Islet precursor cell (in vitro differentiated cells): ENCODE measurements around the gene CDC23.
"Not testable (repeated sequence)": the region's sequence is repeated elsewhere in the genome, so short reads cannot be mapped to it uniquely, and the experiment has no call there.

Source experiments
- DNase-seq: peaks from one replicate; pipeline ENCODE4 v3.0.0-alpha.2; 2018

CDC23 gene

DNA sequence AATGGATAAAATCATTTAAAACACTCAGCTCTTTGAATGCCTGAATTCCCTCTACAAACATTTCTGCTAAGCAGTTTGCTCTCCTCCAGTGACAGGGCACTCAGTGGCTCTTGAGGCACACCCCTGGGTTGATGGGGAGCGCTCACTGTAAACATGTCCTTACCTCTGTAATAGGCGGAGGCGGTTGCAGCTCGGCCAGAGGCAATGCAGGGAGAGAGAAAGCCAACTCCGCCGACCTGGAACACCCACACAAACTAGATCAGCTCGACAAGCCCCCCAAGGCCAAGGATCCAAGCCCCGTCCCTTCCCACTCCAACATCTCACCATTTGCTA, 329 bp downstream of the CDC23 start:
- no peak for DNase-seq

- no peak for DNase-seq
Measured at GRCh38 chr5:138210985-138211384, 2.1 kb downstream of the CDC23 start.

GRCh38 chr5:138193859-138194258, 19.3 kb downstream of the CDC23 start:
- DNase-seq, result not testable (repeated sequence)

- DNase-seq, result no peak
Measured at GRCh38 chr5:138192826-138193225, 20.3 kb downstream of the CDC23 start.

GRCh38 chr5:138188626-138189025, 24.5 kb downstream of the CDC23 start:
- DNase-seq, result no peak

- DNase-seq, result no peak
Measured at GRCh38 chr5:138186002-138186447, 27.1 kb downstream of the CDC23 start.

GRCh38 chr5:138182808-138183207, 30.3 kb downstream of the CDC23 start:
- DNase-seq, result no peak

DNA sequence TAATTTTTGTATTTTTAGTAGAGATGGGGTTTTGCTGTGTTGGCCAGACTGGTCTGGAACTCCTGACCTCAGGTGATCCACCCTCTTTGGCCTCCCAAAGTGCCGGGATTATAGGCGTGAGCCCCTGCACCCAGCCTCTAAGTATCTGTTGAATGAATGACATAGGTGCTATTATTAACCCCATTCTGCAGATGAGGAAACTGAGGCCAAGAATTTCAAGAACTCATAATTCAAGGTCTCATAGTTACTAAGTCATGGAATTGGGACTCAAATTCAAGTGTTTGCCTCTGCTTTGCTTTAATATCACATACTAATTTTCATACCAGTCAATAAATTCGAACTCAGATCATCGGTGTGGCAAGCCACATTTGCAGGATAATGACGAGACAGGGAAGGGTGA, 32.3 kb downstream of the CDC23 start:
- DNase-seq, result no peak

GRCh38 chr5:138180183-138180782, 32.8 kb downstream of the CDC23 start:
- no peak for DNase-seq

DNA sequence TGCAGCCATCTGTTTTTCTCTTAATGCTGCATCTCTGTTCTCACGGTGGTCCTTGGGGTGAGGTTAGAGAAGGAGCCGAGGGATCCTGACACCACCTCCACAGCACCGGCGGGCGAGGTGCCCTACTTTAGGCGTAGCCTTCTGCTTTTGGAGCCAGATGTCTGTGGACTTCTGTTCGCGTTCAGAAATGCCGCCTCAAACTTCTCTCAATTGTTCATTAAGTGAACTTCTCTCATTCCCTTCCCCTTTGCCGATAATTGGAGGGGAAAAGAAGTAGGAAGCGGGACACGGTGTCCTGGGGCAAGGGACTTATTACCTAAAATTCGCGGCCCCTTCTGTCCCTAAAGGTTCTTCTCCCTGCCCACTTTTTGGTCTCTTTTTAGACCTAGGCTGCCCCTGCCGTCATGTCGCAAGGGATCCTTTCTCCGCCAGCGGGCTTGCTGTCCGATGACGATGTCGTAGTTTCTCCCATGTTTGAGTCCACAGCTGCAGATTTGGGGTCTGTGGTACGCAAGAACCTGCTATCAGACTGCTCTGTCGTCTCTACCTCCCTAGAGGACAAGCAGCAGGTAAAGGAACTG, 33.8 kb downstream of the CDC23 start:
- peak; percentile 56 for DNase-seq

DNA sequence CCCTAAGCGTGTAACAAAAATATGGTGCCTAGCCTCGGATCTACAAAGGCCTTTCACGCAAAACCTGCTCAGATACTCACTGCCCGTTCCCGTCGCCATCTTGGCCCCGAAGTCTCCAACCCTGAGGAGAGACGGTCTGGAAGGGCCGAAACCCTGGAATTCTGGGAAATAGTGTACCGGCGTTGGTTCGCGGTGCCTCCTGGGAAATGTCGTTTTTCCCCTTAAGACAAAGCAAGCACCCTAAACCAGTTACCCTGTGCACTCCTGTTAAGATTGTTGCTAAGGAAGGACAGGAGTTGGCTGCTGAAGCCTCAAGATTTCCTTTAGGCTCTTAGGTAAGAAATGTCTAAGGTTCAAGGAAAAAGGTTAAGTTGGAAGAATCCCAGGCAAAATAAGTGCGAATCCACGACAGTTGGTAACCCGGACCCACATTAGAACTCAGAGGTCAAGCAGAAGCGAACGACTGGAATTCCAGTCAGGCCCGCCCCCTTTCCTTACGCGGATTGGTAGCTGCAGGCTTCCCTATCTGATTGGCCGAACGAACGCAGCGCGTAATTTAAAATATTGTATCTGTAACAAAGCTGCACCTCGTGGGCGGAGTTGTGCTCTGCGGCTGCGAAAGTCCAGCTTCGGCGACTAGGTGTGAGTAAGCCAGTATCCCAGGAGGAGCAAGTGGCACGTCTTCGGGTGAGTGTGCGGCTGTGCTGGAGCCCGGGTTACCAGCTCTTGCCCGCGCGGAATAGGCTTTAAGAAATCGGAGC, 34.4 kb downstream of the CDC23 start, which contains the start of the genes BRD8 and KIF20A:
Gene BRD8 (minus strand): TSS at position 115 of the 761 bp plus-strand sequence. CDS start 16 bp downstream, at position 99.
Gene KIF20A (plus strand): TSS at position 597 of the 761 bp plus-strand sequence. CDS start 569 bp downstream, outside the sequence.
- peak; percentile 99 for DNase-seq

GRCh38 chr5:138177941-138178515, 35.1 kb downstream of the CDC23 start:
- DNase-seq, result no peak

GRCh38 chr5:138170299-138170698, 42.8 kb downstream of the CDC23 start:
- DNase-seq, result no peak

DNA sequence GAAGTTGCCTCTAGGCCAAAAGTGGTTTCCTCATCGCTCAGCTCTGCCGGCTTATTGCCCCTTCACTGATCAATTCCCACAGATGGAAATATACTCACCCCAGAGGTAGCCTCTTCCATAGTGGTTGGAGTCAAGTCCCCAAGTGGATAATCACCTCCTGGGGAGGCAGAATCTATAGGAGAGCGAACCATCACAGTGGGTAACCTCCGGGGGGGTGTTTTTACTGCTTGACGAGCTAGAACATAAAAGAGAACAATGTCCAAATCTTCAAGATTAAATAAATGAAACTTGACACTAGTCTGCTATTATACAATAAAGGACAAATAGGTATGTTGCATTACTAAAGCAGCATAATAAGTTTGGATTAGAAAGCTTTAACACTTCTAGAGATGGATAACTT, 44.0 kb downstream of the CDC23 start:
- DNase-seq, result no peak

GRCh38 chr5:138163721-138164120, 49.4 kb downstream of the CDC23 start:
- DNase-seq, result no peak

DNA sequence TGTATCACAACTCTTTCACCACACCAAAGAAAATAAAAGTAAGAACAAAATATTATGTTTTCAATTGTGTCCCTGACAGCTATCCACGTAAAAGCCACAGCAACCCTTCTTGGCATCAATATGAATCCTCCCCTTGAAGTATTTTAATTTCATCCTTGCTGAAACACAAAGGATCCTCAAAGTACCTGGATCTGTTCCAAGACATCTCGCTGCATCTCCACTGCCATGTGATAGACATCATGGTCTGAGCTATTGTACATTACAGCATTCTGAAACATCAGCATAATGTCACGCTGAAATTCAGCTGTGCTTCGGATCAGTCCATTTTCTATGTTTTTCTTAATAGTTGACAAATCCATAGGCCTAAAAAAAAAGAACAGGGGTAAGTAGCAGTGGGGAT, 52.4 kb downstream of the CDC23 start:
- DNase-seq, result no peak

DNA sequence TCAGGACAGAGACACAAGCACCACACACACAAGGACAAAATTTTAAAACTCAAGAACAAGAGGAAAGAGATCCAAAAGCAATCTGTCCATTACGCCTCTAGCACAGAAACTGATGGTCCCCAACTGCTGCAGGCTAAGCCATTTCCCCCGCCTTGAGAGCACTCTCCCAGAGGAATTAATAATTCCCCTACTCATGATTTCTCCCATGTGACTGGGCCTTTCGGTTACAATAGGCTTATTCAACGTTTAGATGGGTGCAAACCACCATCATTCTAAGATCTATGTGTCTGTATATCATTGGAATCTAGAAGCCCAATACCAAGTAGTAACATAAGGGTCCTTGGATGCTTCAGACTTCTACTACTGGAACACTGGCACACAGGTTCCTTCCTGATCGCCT, 53.5 kb downstream of the CDC23 start:
- no peak for DNase-seq

DNA sequence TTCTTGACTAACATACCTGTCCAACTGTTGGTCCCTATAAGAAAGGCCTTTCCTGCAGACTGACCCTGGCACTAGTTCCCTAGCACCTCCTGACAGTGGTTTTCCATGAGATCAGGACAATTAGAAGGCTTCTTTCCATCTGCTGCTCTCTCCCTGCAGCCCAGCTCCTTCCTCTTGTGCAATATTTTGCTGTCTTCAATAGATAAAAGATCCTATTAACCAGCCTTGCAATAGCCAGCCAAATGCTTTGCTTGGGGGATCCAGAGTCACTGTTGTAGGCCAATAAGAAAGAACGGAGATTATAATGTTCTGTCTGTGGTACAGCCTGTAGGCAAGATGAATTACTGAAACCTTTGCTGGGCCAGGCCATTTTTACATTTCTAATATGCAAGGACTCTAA, 55.5 kb downstream of the CDC23 start:
- no peak for DNase-seq

GRCh38 chr5:138155977-138156376, 57.1 kb downstream of the CDC23 start:
- DNase-seq, result not testable (repeated sequence)

GRCh38 chr5:138149530-138149929, 63.6 kb downstream of the CDC23 start:
- DNase-seq, result peak; percentile 56

GRCh38 chr5:138148811-138149210, 64.3 kb downstream of the CDC23 start:
- peak; percentile 54 for DNase-seq

DNA sequence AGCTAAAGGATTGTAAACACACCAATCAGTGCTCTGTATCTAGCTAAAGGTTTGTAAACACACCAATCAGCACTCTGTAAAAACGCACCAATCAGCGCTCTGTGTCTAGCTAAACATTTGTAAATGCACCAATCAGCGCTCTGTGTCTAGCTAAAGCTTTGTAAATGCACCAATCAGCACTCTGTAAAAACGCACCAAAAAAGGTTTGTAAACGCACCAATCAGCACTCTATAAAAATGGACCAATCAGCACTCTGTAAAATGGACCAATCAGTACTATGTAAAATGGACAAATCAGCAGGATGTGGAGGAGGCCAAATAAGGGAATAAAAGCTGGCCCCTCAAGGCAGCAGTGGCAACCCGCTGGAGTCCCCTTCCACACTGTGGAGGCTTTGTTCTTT, 69.5 kb downstream of the CDC23 start:
- DNase-seq, result not testable (repeated sequence)

- no peak for DNase-seq
Measured at GRCh38 chr5:138141734-138142133, 71.4 kb downstream of the CDC23 start.

- DNase-seq, result no peak
Measured at GRCh38 chr5:138140268-138140667, 72.9 kb downstream of the CDC23 start.
